Loucy (cell line): ENCODE results near the gene BCL2A1.

Source experiments
- CTCF ChIP-seq: fragments of 200-600 bp; sonication (generic); conservative IDR thresholded peaks from 2 replicates; pipeline ENCODE4 v1.5.1; 2014; ENCODE audit warnings: mild to moderate bottlenecking, antibody characterized with exemption, low read length
- EZH2phosphoT487 ChIP-seq: fragments of 200-600 bp; IDR thresholded peaks from 2 replicates; pipeline ENCODE4 v1.6.1; 2018; ENCODE audit warnings: antibody characterized with exemption, mild to moderate bottlenecking, moderate library complexity, borderline replicate concordance

DNA sequence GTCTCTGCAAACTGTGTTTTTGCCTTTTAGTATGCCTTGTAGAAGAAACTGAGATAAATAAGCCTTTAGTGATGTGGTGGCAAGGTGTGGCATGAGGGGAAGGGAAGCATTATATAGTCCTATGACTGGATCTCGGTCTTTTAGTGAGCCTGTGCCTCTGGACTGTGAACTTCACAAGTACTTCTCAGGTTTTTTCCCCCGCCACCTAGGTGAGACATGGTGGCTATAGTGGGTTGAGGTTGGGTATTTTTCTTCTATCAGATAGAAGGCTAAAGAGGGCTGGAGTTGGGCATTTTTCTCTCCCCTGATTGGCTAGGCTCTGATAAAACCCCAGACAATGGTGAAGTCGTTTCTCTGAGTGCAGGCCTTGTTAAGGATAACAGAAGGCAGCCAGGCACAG is 49.7 kb upstream of the BCL2A1 start:
- no peak for TF ChIP-seq EZH2phosphoT487
- no peak for TF ChIP-seq CTCF
